Tibial nerve (tissue), 4 donors: ENCODE measurements around the gene LZTFL1. TPM values are rescaled to one million over a fixed set of nuclear protein-coding genes. Genes with fewer than 3 reads are reported as not detected.

Experiments used
- DNase-seq, 2 donors: peaks; one replicate each; pipeline ENCODE4 v3.0.0-alpha.2; 2019; ENCODE audit warnings: low spot score in 2 of 2
- H3K27ac ChIP-seq, 4 donors: fragments of 200-600 bp; sonication (generic) in 3 of 4; one replicate each; pipeline ENCODE4 v1.5.1; 2017 to 2019; ENCODE audit warnings: mild to moderate bottlenecking in 1 of 4
- H3K27me3 ChIP-seq, 2 donors: fragments of 200-600 bp; sonication (generic) in 1 of 2; one replicate each; pipeline versions ENCODE4 v1.5.1 to v1.6.0; 2017 to 2019
- H3K36me3 ChIP-seq, 3 donors: fragments of 200-600 bp; sonication (generic); one replicate each; pipeline ENCODE4 v1.5.1; 2018 to 2019
- H3K4me1 ChIP-seq, 4 donors: fragments of 200-600 bp; sonication (generic) in 3 of 4; one replicate each; pipeline ENCODE4 v1.5.1; 2017 to 2019
- H3K4me3 ChIP-seq, 4 donors: fragments of 200-600 bp; sonication (generic) in 3 of 4; one replicate each; pipeline ENCODE4 v1.5.1; 2017 to 2019; ENCODE audit warnings: mild to moderate bottlenecking in 1 of 4, moderate library complexity in 1 of 4
- H3K9me3 ChIP-seq, 4 donors: fragments of 200-600 bp; sonication (generic) in 3 of 4; one replicate each; pipeline ENCODE4 v1.5.1; 2017 to 2019
- CTCF ChIP-seq, 5 experiments: fragments of 200-600 bp in 3 of 5; fragments of 450-650 bp in 2 of 5; sonication (generic) in 3 of 5; IDR thresholded peaks; one replicate each; pipeline ENCODE4 v1.5.1; 2016 to 2019; ENCODE audit warnings: antibody characterized with exemption in 5 of 5, mild to moderate bottlenecking in 3 of 5, moderate library complexity in 2 of 5
- EP300 ChIP-seq, 2 donors: sonication (generic); formaldehyde crosslinking; IDR thresholded peaks; one replicate each; pipeline ENCODE4 v1.6.1; 2017; ENCODE audit warnings: antibody characterized with exemption in 2 of 2, mild to moderate bottlenecking in 1 of 2
- POLR2A ChIP-seq, 2 donors: fragments of 450-650 bp; IDR thresholded peaks; one replicate each; pipeline ENCODE4 v1.6.1; 2017; ENCODE audit warnings: antibody characterized with exemption in 2 of 2, mild to moderate bottlenecking in 2 of 2, moderate library complexity in 2 of 2
- WGBS, 2 donors: methylation state at CpG; one replicate each; pipeline ENCODE4 v1.1.5; 2018; 5-methylcytosine and 5-hydroxymethylcytosine counted together
- total RNA-seq, 4 donors: library from RNA; depleted of rRNA; stranded (reverse); fragments of >200 nt; gene quantifications; one replicate each; pipeline ENCODE4 v1.1.0, GENCODE V29; 2016

The LZTFL1 gene
- total RNA-seq, 4 donors from 2014 or later: 12.6 to 32.2 (median 21.3) TPM

GRCh38 chr3:45779746-45780735 lies 61.9 kb downstream of the LZTFL1 start:
- whole genome bisulfite sequencing, 2 donors: 89% methylated on average over 35 of the region's 35 CpGs
- Histone ChIP-seq H3K4me1 (no peaks in the 10 kb centered on the region), H3K27ac (no peak overlapping the region), H3K36me3 (no peaks in the 10 kb centered on the region), H3K4me3 (no peak overlapping the region), H3K27me3 (no peaks in the 10 kb centered on the region), H3K9me3 (peaks cover 0 to 5% (median 0%) of the 10 kb centered on the region in 4 donors)
- TF ChIP-seq POLR2A (IDR thresholded peaks at IDR 0.05) (no peak), CTCF (IDR thresholded peaks at IDR 0.05) (no peak), EP300 (IDR thresholded peaks at IDR 0.05) (no peak)
- DNase-seq: no peak

- no peaks in the 10 kb centered on the region for H3K4me1 ChIP-seq
- WGBS, 2 donors: 64 to 69% methylated on average over 3 of the region's 3 CpGs
- TF ChIP-seq CTCF (IDR thresholded peaks at IDR 0.05): no peak
- TF ChIP-seq EP300 (IDR thresholded peaks at IDR 0.05): no peak
- no peak for TF ChIP-seq POLR2A (IDR thresholded peaks at IDR 0.05)
- H3K27ac ChIP-seq: no peak overlapping the region
- H3K9me3 ChIP-seq: no peaks in the 10 kb centered on the region
- no peaks in the 10 kb centered on the region for H3K27me3 ChIP-seq
- no peak for DNase-seq
- no peaks in the 10 kb centered on the region for H3K36me3 ChIP-seq
- no peak overlapping the region for H3K4me3 ChIP-seq
These were observed 63.1 kb downstream of the LZTFL1 start for GRCh38 chr3:45778761-45779201.

- no peaks in the 10 kb centered on the region for H3K9me3 ChIP-seq
- H3K36me3 ChIP-seq: no peaks in the 10 kb centered on the region
- no peaks in the 10 kb centered on the region for H3K4me1 ChIP-seq
- WGBS, 2 donors: 77 to 80% methylated on average over 10 to 11 of the region's 11 CpGs
- TF ChIP-seq POLR2A (IDR thresholded peaks at IDR 0.05): no peak
- TF ChIP-seq EP300 (IDR thresholded peaks at IDR 0.05): no peak
- TF ChIP-seq CTCF (IDR thresholded peaks at IDR 0.05): no peak
- no peak overlapping the region for H3K4me3 ChIP-seq
- DNase-seq: no peak
- H3K27ac ChIP-seq: no peak overlapping the region
- H3K27me3 ChIP-seq: no peaks in the 10 kb centered on the region
These were observed 64.1 kb downstream of the LZTFL1 start for GRCh38 chr3:45777746-45778386.

GRCh38 chr3:45777111-45777745 lies 64.7 kb downstream of the LZTFL1 start:
- WGBS, 2 donors: 75 to 90% methylated on average over 4 to 7 of the region's 8 CpGs

More at GRCh38 chr3:45777111-45777745, 64.7 kb downstream of the LZTFL1 start:
- no peak overlapping the region for H3K27ac ChIP-seq
- no peaks in the 10 kb centered on the region for H3K4me1 ChIP-seq
- TF ChIP-seq EP300 (IDR thresholded peaks at IDR 0.05) (no peak), CTCF (IDR thresholded peaks at IDR 0.05) (no peak), POLR2A (IDR thresholded peaks at IDR 0.05) (no peak)
- DNase-seq: no peak
- H3K27me3 ChIP-seq: no peaks in the 10 kb centered on the region
- no peaks in the 10 kb centered on the region for H3K36me3 ChIP-seq
- H3K4me3 ChIP-seq: no peak overlapping the region
- no peaks in the 10 kb centered on the region for H3K9me3 ChIP-seq
